ENCODE data around the gene ZIC4.
A peak's percentile ranks its signal among the peaks of the same experiment; 100 is the strongest.

The ZIC4 gene

DNA sequence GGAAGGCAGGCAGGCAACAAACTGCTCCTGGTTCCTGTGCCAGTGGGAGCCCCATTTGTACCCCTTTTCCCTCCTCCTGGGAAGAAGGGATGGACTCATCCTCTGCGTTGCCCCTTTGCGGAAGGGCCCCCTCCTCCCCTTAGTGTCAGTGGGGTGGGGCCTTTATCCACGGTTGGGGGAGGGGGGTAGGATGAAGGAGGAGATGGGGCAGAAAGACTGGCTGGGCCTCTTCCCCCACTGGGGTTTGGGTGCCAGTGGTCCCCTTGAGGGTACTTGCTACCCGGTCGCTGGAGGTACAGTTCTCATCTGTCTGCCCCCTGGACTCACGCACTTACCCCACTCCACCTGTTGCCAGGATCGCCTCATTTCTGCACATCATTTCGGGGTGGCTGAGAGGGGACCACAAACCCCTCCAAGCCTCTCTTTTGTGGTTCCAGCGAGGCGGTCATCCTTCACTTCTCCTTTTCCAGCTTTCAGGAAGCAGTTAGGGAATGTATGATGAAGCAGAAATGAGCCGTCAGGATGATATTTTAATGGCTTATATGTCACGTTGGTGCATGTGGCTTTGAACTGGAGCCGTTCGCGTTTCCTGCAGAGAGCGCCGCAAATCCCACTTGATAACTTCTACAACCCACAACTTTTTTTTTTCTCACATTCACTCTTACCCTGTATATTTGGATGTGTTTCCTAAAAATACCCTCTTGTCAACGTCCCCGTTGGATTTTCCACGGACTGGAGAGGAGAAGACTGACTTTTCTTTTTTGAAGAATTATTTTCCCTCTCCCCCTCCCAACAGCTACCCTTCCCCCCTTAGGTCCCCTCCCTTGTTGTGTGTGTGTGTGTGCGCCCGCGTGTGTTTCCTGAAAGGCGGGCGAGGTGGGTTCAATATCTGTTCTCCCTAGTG, at the start of gene ZIC4:
Gene ZIC4 (minus strand): TSS at position 516 of the 904 bp plus-strand sequence. CDS start 3,746 bp downstream, outside the sequence.
- peak; percentile 62 for DNase-seq (ENCODE audit: low spot score)

DNA sequence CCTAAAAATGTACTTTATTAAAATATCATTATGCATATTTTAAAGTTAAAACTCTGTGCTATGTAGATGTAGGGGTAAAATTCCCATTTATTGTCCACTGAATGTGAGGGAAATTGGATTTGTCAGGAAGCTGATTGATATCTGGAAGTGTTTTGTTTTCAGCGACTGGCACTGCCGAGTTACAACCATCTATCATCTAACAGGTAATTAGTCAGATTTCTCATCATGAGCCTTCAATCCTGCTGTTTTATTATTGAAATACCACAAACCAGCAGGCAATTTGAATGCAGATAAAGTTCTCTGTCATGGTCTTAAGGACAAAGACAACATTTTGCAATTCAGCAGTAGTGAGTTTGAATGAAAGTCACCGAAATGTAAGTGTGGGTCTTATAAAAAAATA, 43.3 kb upstream of the ZIC4 start:
- DNase-seq (ENCODE audit: low spot score): no peak

DNA sequence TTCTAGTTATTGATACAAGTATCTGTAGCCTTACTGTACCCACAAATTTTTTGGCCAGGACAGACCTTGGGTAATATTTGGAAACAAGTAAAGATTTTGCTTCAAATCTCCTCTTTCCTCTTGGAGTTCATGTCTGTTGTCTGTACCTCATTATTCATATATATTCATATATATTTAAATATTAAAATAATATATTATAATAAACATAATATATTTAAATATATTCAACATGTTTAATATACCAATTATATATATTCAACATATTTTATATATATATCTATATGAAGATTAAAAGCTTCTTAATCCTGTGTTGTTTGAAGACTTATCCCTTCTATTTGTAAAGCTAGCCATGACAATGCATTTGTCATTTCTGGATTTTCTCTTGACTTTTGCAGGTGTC, 40.9 kb upstream of the ZIC4 start:
- DNase-seq (ENCODE audit: low spot score): no peak

DNA sequence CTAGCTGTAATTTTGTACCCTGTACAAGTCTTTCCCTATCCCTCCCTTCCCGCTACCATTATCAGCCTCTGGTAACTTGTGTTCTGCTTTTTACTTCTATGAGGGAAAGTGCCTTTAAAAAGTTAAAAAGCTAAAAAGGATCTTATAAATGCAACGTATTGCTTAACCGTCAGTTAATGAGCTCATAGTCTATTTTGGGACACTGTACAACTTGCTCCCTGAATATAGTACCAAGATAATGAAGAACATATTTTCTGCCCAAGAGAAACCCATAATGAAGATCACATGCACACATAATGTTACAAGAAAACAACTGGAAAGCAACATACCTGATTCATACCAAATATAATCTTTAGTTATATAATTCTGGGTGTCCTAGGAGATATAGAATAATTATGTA, 25.4 kb upstream of the ZIC4 start:
- peak; percentile 17 for DNase-seq (ENCODE audit: low spot score)

DNA sequence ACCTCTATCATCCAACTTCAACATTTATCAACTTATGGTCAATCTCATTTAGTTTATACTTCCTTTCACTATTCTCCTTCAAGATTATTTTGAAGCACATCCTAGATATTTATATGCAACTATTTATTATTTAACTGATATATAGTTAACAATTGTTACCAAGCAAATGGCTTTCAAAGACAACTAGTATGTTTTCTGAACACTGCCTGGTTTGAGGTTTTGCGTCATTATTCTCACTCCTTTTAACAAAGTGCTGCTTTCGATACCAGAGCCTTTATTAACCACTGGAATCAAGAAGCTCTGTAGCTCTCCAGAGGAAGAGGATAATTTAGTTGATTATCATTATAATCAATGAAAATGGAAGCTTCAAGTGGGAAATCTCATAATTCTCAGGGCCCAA, 22.4 kb upstream of the ZIC4 start:
- DNase-seq (ENCODE audit: low spot score): peak; percentile 42

DNA sequence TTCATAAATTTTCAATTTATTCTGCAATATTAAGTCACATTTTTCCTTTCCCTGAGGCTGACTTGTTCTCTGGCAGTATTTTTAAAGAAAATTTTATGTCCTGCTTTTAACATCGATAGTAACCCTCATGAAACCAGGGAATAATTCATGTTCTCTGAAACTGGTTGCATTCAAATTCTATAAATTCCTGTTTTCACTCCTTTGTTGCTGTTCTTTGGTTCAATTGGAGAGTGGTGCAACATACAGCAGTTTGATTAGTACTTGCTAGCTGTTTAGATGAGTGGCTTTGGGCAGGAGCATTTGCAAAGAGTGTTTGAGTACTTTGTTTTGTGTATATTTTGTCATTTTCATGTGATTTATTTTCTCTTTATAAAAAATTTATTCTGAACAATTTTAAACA, 22.0 kb upstream of the ZIC4 start:
- peak; percentile 68 for DNase-seq (ENCODE audit: low spot score)

DNA sequence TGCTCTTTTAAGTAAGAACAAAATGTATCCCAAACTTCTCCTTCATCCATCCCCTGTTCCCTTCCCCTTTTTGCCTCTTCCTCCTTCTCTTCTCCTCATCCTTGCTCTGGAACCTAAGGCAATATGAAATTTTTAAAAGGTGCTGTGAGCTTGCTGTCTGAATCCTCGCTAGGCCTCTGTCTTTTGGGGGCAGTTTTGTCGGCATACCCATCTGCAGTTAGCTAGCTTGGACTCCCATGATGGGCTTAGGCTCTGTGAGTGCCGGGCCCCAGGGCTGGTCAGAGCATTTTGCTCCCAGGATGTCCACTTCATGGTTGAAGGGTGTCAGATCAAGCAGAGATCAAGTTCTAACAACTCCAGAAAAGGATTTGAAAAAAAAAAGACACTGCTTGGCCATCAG, 21.4 kb upstream of the ZIC4 start:
- DNase-seq (ENCODE audit: low spot score): peak; percentile 77

DNA sequence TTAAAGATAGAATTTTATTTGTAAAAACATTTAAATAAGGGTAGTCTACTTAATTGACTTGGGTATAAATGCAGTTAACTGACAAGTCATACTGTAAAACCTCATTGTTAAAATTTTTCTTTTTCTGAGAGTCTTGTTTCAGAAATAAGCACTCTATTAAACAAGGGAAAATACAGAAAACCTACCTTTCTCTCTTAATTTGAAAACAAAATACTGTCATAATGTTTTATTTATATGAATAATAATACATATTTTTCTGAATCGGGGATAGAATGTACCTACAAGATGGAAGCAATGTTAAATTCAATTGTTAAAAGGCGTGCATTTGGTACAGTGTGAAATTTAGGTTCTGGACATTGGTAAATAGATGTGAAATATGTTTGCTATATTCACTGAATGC, 20.6 kb upstream of the ZIC4 start:
- peak; percentile 46 for DNase-seq (ENCODE audit: low spot score)

DNA sequence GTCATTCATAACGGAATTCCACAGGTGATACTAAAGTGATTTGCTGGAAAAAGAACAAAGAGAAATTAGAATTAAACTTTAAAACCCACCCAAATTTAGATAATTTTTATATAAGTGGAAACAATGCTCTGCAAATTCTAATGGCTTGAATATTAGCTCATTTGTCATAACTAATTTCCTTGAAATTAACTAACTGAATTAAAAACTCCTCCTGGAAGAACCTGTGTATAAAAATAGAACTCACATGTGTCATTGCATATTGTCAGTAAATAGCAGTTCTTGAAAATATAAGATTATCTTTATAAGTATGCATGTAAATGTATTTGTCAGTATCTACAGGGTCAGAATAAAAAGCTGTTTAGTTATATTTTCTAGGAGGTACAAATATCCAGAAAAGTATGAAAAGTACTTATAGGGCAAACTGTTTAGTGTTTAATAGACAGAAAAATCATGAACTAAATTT, 19.1 kb upstream of the ZIC4 start:
- DNase-seq (ENCODE audit: low spot score): peak; percentile 39

DNA sequence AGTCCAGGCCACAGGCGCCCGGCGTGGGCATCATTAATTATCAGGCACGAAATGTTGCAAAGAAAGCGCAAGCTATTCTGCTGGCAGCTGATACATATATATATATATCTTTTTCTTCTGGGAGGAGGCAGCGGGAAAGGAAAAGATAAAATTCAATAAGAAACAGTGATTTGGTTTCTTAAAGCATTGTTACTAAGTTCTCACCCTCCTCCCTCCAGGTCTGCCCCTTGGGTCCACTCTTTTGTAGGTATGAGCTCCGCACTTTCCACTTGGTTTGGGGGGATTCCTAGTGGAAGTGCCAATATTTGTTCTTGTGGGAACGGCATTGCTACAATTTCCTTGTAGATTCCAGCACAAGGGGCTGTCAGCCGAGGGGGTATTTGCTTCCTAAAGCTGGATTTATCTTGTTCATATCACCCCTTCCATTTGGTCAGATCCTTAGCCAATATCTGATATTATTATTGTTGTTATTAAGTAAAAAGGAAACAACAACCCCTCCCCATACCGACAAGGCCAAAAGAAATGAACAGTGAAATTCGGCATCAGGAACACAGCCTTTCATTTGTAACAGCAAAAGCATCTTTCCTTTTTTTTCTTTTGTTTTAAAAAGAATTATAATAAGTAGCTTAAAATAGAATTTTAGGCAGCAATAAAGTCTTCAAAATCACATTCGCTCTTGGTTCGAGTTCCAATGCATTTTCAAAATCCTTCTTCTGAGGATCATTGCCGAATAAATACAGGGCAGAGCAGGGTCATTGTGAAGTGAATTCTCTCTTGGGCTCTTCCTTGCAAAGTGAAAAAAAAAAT, 18.4 kb upstream of the ZIC4 start:
- DNase-seq (ENCODE audit: low spot score): peak; percentile 47

DNA sequence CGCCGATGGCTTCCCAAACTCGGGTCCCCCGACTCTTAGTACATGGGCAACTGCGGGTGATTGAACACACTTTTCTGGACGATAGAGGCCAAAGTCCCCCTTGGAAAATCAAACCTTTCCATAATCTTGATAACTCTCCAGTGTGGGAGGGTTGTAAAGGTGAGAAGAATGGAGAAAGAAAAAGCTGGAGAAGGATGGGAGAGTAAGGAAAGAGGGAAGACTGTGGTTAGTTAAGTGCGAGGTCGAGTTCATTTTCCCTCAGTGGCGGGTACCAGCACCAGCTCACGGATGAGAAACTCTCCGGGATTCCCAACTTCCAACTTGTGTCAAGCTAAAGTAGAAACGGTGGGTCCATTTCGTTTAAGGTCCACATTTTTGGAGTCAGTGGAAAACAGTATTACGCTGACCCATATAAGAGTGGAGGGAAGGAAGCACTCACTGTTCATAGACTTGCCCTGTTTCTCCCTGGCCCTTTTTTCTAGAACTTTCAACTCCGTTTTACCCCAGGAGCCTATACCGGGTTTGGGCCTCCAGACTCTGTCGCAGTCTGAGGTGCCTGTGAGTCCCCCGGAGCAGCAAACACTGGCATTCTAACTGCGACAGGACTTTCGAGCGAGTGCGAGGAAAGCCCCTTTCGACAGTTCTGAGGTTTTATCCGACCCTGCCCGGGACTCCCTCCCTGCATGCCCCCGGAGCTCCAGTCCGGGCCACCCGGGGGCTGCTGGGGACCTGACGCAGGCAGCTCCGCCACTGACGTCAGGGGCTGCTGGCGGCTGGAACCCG, 17.6 kb upstream of the ZIC4 start:
- DNase-seq (ENCODE audit: low spot score): peak; percentile 73

DNA sequence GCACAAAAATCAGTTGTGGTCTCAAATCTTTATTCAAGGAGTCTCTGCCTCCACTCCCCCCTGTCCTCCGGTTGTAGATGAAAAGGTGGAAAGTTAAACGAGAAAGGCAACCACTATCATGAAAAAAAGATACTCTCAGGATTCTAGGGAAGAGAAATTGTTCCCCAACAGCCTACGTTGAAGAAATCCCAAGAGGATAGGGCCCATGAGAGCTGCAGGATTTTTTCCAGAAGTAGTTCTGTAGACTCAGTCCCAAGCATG, 17.1 kb upstream of the ZIC4 start:
- no peak for DNase-seq (ENCODE audit: low spot score)

DNA sequence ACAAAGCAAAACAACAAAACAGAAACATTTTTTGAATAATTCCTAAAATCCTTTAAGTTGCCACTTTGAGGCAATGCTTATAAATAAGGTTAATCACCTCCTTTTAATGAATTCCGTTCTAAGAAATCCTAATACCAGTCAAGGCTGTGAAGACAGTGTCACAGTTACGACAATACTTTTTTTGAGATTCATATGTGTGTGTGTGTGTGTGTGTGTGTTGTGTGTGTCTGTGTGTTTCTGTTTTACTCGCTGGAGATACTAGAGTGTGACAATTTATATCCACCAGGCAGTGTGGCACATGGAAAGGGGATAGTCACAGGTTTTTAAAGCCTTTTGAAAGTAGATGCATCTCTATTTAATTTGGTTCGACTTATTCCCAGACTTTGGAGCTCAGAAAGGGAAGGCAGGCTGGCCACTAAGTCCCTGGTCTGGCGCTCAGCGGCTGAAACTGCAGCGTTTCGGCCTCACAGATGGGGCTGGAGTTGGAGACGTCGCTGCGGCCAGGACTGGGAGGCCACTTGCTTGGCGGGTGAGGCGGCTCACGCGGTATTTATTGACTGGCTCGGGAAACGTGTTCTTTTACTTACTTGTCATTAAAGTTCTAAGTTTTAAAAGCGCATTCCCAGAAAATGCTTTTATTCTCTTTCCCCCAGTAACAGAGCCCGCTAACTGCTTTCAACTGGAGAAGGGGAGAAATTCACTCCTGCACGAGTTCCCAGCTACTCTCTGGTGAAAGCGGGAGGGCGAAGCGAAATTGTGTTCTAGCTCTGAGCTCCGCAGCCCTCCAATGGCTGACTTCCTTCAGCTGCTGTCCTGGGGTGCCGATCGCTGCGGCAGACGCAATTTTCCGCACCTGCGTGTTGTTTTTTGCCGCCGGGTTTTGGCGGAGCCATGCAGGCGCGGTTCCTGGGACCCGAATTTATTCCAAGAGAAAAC, 16.5 kb upstream of the ZIC4 start:
- peak; percentile 83 for DNase-seq (ENCODE audit: low spot score)

DNA sequence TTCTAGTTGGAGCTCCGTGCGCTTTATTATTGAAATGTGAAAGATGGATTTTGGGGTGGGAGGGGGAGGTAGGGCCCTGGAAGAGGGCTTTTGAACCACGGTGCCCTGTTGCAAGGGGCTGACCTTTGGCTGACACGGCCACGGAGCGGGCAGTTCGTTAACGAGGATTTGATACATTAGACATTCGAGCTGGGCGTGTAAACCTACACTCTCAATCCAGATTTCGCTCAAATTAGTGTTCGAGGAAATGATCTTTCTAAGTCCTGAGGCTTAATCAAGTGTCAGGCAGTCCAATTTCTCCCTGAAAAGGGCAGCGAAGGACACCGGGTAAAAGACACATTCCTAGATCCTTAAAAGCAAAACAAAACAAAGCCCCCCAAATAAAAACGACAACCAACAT, 15.9 kb upstream of the ZIC4 start:
- peak; percentile 46 for DNase-seq (ENCODE audit: low spot score)

DNA sequence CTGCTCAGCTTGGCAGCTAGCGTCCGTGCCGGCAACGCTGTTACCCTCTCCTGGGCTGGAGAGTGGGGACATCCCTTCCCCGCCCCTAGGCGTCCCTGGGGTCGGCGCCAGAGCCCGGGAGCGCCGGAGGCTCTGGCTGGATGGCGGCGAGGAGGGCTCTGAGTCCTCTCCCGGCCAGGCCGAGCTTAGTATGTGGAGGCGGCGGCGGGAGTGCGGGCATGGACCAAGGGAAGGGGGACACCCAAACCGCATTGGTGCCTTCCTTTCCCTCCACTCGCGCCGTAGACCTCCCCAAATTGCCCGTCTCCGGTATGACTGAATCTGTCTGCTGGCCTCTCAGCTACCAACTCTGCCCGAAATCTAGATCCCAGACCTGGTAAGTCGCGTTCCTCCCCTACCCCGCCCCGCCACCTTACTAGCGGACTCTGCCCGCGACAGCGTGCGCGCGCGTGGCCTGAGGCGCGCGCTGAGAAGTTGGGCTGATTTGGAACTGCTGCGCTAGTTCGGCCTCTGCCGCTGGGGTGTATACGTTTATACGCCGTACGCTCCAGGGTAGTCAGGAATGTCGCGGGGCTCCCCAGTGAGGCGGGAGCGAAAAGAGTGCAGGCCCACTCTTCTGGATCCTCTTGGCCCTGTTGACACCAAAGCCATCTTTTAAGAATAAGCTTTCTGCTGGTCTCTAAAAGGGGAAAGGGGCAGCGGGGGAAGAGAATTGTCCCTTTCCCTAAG, 15.0 kb upstream of the ZIC4 start:
- DNase-seq (ENCODE audit: low spot score): peak; percentile 83

DNA sequence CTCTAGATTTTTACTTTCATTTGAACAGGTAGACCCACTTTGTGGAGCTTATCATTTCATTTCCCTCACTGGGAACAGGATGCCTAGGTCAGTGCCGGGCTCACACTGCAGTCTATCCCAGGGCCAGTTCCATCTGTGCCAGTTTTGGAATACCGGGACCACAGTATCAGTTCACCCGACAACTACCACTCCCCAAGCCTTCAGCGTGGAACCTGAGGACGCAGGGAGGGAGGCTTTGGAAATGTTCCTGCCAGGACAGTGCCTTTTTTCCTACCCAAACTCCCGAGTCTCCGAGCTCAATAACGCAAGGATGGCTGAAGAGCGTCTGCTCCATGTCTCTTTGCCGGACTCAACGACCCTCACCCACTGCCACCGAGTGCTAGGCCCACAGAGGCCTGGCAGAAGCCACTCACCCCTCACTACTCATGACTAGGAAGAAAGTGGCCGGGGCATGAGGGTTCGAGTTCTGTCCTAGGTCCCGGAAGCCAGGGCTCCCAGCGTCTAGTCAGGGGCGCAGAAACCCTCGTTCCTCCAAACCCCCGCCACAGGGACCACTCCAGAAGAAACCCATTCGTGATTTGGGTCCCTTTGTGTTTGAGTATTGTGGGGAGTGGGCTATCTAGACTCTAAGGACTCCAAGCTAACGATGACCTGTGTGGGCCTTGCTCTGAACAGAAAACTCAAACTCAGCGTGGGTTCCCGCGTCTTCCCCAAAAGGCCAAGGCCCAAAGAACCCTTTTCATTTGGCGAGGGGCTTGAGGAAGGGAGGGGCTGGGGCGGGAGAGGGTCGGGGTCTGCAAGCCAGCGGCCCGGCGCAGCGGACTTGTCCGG, 14.2 kb upstream of the ZIC4 start:
- DNase-seq (ENCODE audit: low spot score): no peak

DNA sequence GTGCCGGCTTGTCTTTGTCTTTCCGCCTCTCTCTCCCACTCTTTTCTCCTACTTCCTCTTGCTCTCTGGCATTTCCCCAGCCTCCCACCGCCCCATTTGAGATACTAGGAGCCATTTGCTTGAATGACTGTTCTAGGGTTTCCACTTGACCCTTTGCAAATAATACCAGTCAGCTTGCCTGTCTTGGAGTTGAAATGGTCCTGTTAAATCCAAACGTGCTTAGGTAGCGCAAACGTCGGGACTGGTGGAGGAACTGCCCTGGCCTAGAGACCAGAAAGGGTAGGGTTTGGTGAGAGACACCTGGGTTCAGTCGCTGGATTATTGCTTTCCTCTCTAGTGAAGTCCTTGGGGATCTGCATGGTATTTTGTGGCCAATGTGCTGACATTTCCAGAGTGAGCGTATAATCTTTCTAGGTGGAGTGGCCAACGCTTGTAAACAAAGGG, 13.5 kb upstream of the ZIC4 start:
- DNase-seq (ENCODE audit: low spot score): peak; percentile 42

DNA sequence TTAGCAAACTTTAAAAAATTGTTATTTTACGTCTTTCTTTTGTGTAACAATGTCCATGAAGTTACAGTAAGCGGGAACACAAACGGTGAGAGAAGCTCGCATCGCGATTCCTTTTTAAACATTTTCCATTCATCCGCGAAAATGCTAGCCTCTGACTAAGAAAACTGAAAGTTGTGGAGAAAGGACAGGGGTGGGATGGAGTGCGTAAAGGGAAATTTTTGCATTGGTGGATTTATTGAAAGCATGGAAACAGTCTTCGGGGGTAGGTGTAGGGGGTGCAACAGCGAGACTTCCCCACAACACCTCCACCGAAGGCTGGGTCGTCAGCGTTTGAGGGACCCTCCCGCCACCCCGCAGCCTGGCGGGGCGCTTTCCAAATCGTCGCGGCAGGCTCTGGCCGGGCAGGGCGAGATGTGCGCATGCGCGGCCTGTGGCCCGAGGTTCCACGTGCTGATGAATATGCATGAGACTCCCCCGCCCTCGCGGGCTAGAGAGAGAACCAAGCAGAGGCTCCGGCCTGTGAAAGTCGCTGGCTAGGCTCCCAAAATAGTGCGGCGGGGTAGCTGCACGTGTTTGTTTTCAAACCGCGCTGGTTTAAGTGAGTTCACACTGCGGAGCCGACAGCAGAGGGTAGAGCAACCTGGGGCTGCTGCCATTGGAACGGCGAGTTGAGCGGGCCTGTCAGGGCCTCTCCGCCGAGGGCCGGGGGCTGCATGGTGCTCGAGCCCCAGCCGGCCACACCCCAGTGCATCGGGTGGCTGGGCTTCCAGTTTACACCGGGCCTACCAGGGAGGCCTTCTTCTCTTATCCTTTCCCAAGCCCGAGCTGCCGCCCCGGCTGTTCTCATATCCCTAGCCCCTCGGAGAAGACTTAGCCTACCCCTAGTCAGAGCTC, 12.7 kb upstream of the ZIC4 start:
- peak; percentile 96 for DNase-seq (ENCODE audit: low spot score)

DNA sequence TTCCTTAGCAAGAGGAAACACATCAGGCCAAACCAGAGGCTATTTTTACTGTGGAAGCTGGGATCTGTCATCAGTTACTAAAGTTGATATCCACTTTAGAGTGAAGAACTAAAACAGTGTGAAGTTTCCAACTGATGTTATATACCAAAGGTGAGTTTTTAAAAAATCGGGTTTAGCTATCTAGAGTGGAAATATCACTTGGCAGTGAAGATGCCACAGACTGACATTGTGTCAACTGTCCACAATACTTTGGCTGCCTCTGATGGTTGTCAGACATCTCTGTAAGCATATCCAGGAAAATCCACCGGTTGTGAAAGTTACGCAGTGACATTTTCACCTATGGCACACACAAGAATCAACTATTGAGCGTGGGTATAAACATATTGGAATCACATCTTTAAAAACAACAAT, 12.0 kb upstream of the ZIC4 start:
- peak; percentile 44 for DNase-seq (ENCODE audit: low spot score)

Data from cerebellar cortex (tissue), 1 donor.